Measurements from ENCODE around the gene PRKCH.

PRKCH gene

GRCh38 chr14:61438036-61438435, 116.7 kb downstream of the PRKCH start:
- no peak for DNase-seq (ENCODE audit: extremely low read depth, low read depth)
- no peak for TF ChIP-seq CTCF (IDR thresholded peaks at IDR 0.05; ENCODE audit: low read depth, low read length, missing control alignments)
- no peak overlapping the region for H3K4me3 ChIP-seq (replicated peaks; ENCODE audit: low read depth, low read length)

GRCh38 chr14:61438497-61438859, 117.1 kb downstream of the PRKCH start:
- DNase-seq (ENCODE audit: extremely low read depth, low read depth), result no peak
- TF ChIP-seq CTCF (IDR thresholded peaks at IDR 0.05; ENCODE audit: low read depth, low read length, missing control alignments), result no peak
- H3K4me3 ChIP-seq (replicated peaks; ENCODE audit: low read depth, low read length), result no peak overlapping the region

- TF ChIP-seq CTCF (IDR thresholded peaks at IDR 0.05; ENCODE audit: low read depth, low read length, missing control alignments), result no peak
- no peak for DNase-seq (ENCODE audit: extremely low read depth, low read depth)
- H3K4me3 ChIP-seq (replicated peaks; ENCODE audit: low read depth, low read length), result no peak overlapping the region
These were observed 117.7 kb downstream of the PRKCH start for GRCh38 chr14:61438860-61439765.

GRCh38 chr14:61439779-61440418, 118.5 kb downstream of the PRKCH start:
- no peak for DNase-seq (ENCODE audit: extremely low read depth, low read depth)
- no peak for TF ChIP-seq CTCF (IDR thresholded peaks at IDR 0.05; ENCODE audit: low read depth, low read length, missing control alignments)
- H3K4me3 ChIP-seq (replicated peaks; ENCODE audit: low read depth, low read length), result no peak overlapping the region

- no peak for DNase-seq (ENCODE audit: extremely low read depth, low read depth)
- no peak for TF ChIP-seq CTCF (IDR thresholded peaks at IDR 0.05; ENCODE audit: low read depth, low read length, missing control alignments)
- H3K4me3 ChIP-seq (replicated peaks; ENCODE audit: low read depth, low read length), result no peak overlapping the region
These were observed 122.1 kb downstream of the PRKCH start for GRCh38 chr14:61443481-61443880.

GRCh38 chr14:61444215-61444768, 122.9 kb downstream of the PRKCH start:
- H3K4me3 ChIP-seq (replicated peaks; ENCODE audit: low read depth, low read length), result no peak overlapping the region
- DNase-seq (ENCODE audit: extremely low read depth, low read depth), result no peak
- TF ChIP-seq CTCF (IDR thresholded peaks at IDR 0.05; ENCODE audit: low read depth, low read length, missing control alignments), result no peak
